M059J (cell line): Measurements from ENCODE around the gene MAG. TPM values are rescaled to one million over a fixed set of nuclear protein-coding genes. Genes with fewer than 3 reads are reported as not detected.
A peak's percentile ranks its signal among the peaks of the same experiment; 100 is the strongest.

Source experiments
- DNase-seq: peaks from one replicate; pipeline ENCODE4 v3.0.0-alpha.2; 2012; ENCODE audit warnings: low read depth
- total RNA-seq: library from RNA; depleted of rRNA; stranded (reverse); fragments of >200 nt; shearing (Covaris generic); gene quantifications from 2 replicates; pipeline ENCODE4 v1.2.3, GENCODE V29; 2014

Gene MAG
- total RNA-seq, 1 experiment from 2014 or later = not detected

DNA sequence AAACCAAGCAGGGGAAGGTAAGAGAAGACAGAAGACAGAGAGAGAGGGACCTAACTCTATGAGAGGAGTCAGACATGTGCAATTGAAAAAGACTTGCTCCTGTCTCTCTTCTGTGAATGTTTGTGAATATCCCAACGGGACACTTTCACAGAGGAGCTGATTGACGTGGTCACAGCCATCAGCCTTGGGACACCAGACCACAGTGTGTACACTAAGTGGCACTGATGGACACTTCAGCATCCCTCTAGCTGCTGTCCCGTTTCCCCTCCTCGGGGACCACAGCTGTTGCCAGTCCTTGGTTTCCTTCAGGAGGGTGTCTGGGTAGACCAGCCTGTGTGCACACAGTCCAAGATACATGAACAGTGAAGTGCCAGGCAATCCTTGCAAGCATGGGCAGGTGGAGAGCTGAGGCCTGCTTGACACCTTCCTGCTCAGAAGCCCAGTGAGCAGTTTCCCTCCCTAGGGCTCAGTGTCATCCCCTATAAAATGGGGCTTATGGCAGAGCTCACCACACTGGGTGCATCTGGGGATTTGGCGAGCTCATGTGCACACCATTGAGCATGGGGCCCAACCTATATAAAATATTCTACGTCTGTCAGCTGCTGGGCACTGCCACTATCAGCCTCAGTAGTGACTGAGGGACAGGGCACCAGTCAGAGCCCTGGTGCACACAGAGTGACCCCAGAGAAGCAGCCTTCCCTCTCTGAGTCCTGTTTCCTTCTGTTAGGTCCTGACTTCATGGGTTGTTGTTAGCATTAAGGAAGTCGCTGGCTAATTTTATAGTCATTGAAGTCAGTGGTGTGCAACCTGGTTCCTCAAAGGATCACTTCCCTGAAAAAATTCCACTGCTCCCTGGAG, 27.5 kb upstream of the MAG start:
- DNase-seq = no peak

DNA sequence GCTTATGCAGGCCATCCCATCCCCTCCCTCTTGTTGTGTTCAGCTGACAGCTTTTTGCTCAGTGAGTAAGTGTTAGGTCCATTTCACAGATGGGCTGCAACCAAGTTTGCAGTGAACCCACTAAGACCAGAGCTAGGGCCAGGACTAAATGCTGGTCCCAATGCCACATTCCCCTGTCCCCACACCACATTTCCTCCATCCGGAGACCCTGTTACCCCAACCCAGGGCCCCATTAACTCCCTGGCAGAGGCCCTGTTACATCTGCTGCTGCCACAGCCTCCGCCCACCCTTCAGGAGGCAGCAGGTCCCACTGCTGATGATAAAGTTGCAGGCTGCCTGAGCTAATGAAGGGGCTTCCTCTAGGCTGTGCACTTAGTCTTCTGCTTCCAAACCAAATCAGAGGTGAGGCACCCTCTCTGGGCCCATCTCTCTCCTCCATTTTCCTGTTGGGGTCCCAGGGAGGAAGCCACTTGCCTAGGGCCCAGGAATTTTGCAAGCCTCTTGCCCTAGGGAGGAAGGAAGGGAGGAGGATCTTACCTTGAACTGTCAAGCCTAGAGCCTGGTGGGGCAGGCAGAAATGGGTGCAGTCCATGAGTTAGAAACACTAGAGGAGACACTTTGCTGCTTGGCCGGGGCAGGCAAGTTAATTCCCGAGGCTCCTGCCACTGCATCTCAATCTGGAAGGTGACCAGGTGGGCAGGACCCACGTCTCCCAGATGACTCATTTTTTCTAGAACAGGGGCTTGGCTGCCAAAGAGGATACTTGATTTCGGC, 26.6 kb upstream of the MAG start:
- peak; percentile 25 for DNase-seq

DNA sequence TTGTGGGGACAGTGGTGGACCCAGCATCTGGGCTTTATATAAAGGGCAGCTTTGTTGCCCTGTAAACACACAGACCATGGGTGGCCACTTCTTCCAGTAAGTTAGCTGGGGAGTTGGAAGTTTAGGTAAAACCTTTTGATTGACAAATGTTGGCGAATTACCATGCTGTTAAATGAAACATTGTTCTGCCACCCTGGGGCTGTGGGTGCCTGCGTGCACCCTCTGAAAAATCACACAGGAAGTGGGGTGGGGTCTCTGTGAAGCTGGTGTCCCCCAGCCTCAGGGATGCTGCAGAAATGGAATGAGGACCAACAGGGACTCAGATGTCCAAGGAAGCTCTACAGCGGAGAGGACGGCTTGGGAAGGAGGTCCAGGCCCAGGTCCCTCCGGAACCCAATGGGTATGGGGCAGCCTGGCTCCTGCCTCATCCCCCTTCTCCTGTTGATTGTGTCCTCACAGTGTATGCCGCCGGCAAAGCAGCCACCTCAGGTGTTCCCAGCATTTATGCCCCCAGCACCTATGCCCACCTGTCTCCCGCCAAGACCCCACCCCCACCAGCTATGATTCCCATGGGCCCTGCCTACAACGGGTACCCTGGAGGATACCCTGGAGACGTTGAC, 26.0 kb upstream of the MAG start:
- no peak for DNase-seq

DNA sequence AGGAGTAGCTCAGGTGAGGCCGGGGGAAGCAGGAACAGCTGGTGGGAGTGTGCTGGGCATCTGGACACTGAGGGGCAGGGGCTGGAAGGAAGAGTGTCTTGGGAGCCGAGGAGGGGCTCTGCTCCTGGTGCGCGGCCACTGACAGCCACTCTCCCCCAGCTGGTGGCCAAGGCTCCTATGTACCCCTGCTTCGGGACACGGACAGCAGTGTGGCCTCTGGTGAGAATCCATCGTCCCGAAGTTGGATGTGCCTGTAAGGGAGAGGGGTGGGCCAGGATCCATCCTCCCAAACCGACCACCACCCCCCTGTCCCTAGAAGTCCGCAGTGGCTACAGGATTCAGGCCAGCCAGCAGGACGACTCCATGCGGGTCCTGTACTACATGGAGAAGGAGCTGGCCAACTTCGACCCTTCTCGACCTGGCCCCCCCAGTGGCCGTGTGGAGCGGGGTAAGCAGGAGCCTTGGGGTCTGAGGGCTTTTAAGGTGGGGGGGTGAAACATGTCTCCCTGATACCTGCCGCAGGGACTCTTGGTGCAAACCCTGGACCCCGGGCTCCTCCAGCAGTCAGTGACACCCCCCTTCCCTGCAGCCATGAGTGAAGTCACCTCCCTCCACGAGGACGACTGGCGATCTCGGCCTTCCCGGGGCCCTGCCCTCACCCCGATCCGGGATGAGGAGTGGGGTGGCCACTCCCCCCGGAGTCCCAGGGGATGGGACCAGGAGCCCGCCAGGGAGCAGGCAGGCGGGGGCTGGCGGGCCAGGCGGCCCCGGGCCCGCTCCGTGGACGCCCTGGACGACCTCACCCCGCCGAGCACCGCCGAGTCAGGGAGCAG, 25.2 kb upstream of the MAG start:
- DNase-seq = no peak

DNA sequence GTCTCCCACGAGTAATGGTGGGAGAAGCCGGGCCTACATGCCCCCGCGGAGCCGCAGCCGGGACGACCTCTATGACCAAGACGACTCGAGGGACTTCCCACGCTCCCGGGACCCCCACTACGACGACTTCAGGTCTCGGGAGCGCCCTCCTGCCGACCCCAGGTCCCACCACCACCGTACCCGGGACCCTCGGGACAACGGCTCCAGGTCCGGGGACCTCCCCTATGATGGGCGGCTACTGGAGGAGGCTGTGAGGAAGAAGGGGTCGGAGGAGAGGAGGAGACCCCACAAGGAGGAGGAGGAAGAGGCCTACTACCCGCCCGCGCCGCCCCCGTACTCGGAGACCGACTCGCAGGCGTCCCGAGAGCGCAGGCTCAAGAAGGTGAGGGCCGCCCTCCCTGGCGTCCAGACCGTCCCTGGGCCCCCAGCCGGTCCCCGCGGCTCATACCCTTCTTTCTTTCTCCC, 24.6 kb upstream of the MAG start:
- peak; percentile 40 for DNase-seq

DNA sequence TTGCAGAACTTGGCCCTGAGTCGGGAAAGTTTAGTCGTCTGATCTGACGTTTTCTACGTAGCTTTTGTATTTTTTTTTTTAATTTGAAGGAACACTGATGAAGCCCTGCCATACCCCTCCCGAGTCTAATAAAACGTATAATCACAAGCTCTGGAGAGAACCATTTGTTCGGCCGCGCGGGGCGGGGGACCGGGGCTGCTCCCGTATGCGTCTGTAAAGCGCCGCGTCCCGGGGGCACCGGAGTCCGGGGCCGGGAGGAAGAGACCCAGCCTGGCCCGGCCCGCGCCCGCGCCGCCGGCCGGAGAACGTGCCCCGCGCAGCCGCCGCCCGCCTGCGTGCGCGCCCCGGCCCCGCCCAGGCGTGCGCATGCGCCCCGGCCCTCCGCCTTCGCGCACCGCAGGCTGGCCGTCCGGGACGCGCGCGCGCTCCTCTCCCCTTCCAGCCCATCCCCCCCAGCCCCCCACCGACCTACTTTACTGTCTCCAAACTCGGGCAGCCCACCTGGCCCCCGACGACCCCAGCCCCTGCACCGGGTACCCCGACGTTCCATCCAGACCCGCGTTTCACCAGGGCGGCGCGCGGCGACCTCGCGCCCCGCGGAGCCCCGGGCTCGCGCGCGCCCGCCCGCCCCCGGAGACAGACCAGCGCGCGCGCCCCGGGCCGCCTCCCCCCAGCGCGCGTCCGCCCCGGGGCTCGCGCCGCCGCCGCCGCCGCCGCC, 24.0 kb upstream of the MAG start:
- DNase-seq = peak; percentile 58

DNA sequence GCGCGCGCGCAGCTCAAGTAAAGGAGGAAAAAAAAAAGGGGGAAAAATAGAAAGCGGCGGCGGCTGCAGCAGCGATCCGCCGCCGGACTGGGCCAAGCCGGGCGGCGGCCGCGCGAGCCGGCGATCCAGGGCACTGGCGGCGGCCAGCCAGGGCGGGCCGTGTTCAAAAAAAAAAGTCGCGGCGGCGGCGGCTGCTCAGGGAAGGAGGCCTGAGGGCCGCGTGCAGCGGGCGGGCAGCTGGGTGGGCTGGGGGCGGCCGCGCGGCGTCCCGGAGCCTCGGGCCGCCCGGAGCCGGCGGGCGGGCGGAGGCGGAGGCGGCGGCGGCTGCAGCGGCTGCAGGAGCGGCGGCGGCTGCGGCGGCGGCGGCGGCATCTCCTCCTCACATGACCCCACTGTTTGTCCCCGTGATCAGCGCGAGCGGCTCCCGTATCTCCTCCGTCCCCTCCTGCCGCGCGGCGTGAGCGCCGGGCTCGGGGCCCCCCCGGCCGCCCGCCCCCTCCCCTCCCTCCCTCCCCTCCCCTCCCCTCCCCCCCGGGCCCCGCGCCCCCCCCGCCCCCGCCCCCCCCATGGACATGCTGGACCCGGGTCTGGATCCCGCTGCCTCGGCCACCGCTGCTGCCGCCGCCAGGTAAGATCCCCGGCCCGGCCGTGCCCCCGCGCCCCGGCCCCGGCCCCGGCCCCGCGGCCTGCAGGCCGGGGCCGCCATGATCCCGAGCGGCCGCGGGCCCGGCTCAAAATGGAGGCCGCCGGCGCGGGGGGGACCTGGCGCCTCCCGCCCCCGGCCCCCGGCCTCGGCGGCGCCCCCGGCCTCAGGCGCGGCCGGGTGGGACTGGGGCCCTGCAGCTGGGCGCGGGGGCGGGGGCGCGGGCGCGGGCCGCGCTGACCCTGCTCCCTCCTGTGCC, 23.2 kb upstream of the MAG start, which contains the start of gene USF2:
Gene USF2 (plus strand): TSS at position 427 of the 902 bp plus-strand sequence. CDS start 140 bp downstream, at position 567.
- peak; percentile 78 for DNase-seq

DNA sequence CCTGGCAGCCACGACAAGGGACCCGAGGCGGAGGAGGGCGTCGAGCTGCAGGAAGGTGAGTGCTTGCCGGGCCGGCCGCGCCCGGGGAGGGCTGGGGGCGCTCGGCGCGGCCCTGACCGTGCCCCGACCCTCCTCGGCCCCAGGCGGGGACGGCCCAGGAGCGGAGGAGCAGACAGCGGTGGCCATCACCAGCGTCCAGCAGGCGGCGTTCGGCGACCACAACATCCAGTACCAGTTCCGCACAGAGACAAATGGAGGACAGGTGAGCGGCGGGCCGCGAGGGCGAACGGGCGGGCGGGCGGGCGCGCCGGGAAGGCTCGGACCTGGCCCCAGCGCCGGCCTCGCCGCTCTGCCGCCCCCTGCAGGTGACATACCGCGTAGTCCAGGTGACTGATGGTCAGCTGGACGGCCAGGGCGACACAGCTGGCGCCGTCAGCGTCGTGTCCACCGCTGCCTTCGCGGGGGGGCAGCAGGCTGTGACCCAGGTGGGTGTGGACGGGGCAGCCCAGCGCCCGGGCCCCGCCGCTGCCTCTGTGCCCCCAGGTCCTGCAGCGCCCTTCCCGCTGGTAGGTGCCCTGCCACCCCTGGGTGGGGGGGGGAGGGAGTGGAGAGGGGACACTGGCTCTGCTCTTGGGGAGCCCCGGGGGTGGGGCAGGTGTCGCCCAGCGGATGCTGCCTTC, 22.4 kb upstream of the MAG start:
- DNase-seq = peak; percentile 81

DNA sequence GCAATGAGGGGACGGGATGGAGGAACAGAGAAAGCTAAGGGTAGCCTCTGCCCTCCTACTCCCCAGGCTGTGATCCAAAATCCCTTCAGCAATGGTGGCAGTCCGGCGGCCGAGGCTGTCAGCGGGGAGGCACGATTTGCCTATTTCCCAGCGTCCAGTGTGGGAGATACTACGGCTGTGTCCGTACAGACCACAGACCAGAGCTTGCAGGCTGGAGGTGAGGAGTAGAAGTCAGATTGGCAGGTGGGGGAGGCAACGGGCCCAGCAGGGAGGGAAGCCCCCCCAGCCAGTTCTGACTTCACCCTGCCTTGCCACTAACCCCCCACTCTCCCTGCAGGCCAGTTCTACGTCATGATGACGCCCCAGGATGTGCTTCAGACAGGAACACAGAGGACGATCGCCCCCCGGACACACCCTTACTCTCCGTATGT, 21.6 kb upstream of the MAG start:
- DNase-seq = no peak

DNA sequence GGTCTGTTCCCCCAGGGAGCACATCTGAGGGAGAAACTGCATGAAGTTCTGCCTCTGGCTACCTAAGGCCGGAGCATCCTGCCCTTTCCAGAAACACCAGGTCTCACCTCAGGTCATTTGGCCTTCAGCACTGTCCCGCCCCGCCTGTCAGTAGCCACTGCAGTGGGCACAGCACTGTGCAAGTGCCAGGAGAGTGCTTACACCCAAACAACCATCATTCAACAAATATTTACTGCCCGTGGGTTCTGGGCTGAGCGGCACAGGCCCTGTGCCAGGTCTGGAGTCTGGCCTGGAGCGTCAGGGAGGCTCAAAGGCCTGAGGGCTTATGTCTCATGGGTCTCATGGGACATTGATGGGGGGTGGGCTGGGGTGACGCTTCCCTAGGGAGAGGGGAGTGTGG, 20.4 kb upstream of the MAG start:
- DNase-seq = no peak

DNA sequence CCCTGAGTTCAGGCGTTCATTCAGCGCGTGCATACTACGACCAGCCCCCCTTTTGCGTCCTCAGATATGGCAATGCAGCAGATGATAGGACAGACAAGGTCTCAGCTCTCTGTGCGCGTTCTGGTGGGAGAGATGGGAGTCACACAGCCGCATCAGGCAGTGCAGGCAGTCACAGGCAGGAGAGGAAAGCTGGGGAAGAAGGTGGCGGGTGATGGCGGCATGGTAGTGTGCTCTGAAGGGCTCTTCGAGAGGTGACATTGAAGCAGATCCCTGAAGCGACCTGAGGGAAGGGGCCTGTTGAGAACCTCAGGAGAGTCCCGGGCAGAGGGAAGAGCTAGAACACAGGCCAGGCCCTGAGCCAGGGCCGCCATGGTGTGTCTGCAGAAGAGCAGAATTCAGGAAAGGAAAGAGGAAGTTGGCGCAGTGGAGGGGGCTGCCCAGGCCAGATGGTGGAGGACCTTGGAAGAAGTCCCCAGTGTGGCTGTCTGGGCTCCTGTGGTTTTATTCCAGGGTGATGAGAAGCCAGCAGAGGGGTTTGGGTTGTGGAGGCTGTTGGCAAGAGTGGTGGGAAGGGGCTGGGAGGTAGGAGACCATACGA, 19.7 kb upstream of the MAG start:
- DNase-seq = no peak

DNA sequence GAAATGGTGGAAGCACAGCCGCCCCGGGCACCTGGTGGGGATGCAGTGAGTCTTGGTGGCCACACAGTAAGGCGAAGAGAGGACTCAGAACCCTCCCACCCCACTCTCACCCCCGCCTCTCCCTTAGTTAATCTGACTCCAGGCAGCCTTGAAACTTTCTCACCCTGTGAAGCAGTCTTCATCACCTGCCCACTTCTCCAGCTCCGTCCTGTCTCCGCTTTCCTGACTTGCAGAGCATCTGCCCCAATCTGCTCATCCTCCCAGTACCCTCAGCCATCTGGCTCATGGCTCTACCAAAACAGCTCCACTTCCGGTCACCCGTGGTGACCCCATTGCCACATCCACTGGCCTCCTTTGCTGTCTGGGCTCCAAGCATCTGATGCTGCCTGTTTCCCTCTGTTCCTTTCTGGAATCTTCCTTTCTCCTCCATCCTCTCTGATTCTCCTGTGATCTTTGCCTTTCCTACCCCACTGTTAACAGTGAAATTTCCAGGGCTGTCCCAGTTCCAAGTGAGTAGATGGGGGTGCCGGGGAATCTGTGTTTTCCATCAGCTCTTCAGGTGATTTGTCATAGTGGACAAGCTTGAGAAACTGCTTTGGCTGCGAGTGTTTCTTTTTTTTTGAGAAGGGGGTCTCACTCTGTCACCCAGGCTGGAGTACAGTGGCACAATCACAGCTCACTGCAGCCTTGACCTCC, 18.9 kb upstream of the MAG start:
- no peak for DNase-seq

DNA sequence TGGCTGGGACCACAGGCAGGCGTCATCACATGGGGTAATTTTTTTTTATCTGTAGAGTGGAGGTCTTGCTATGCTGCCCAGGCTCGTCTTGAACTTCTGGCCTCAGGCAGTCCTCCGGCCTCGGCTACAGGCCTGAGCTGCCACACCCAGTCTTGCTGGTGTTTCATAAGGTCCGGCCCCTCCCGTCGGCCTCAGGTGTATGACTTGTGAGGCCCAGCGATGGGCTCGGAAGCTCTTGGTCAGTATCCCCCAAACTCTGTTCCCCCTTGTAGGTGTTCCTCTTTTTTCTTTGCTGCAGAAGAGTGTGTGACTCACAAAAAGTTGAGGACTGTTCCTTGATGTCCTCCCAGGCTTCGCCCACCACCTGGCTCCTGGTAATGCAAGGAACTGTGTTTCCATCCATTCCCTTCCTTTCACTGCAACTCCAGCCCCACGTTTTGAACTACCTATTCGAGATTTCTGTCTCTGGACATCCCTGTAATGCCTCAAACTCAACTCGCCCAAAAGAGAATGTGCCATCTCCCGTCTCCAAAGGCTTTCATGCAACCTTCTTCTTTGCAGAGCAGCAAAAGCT, 18.2 kb upstream of the MAG start:
- no peak for DNase-seq

DNA sequence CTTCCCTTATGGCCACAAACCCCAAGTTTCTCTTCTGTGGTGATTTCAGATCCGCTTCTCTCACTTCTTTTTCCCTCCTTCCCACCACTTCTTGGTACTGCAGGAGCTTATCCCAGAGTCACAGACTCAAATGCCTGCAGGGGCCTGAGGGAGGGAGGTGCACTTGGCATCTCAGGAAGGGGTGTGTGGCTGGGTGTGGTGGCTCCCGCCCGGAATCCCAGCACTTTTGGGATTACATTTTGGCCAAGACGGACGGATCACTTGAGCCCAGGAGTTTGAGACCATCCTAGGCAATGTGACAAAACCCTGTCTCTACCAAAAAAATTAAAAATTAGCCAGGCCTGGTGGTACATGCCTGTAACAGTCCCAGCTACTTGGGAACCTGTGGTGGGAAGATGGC, 17.6 kb upstream of the MAG start:
- no peak for DNase-seq

DNA sequence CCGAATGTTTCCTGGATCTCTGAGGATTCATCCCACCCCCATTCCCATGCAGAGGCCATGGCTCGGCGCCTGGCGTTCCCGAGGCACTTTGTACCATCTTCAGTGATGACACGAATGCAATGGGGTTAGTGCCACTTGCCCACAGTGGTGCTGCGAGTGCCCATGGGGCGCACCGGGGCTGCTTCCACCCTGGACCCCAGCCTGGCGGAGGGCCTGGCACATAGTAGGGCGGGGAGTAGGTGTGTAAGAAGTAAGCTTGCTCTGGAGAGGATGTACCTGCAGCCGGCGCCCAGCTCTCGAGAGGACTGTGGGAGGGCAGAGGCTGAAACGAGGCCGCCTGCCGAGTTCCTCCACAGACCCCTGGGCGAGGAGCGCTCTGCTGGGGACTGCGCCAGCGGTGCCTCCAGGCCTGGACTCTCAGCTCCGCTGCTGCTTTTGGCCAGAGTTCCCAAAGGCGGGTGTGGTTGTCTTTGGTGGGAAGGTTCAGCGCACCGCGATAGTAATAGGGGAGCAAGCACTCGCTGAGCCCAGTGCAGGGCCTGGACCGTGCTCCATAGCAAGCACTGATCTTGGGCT, 15.2 kb upstream of the MAG start:
- DNase-seq = no peak

DNA sequence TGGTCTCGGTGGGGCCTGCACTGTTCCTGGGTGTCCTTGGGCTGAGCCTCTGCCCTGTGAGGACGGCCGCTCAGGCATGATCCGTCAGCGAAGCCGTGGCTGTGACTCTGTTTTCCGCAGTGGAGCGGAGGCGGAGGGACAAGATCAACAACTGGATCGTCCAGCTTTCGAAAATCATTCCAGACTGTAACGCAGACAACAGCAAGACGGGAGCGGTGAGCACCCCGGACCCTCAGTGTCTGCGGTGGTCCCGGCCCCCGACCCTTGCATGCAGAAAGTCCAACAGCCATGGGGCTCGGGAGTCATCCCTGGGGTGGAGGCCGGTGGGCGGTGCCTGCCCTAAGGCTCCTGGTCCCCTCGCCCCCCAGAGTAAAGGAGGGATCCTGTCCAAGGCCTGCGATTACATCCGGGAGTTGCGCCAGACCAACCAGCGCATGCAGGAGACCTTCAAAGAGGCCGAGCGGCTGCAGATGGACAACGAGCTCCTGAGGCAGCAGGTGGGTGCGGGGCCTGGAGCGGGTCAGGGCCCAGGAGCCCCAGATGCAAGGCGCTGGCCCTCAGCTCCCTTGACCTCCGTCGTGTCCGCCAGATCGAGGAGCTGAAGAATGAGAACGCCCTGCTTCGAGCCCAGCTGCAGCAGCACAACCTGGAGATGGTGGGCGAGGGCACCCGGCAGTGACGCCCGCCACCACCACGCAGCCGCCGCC, 13.2 kb upstream of the MAG start:
- no peak for DNase-seq

DNA sequence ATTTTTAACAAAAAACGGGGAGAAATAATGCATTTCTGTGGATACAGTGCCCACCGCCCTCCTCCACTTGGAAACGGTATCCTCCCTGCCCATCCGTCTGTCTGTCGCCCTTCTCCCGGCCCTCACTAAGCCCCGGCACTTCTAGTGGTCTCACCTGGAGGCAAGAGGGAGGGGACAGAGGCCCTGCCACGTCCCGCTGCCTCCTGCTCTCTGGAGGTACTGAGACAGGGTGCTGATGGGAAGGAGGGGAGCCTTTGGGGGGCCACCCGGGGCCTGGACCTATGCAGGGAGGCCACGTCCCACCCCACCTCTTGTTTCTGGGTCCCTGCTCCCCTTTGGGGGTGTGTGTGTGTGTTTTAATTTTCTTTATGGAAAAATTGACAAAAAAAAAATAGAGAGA, 12.6 kb upstream of the MAG start:
- DNase-seq = no peak
